Brain microvascular endothelial cell (primary cell): Measurements from ENCODE around the gene VPS13D.

Experiments
- DNase-seq: peaks from one replicate; pipeline ENCODE4 v3.0.0-alpha.2; 2020
- H3K27ac ChIP-seq: fragments of 250-450 bp; sonication (Bioruptor Pico); 2 replicates; pipeline ENCODE4 v1.5.1; 2020; ENCODE audit warnings: mild to moderate bottlenecking, moderate library complexity
- H3K27me3 ChIP-seq: fragments of 250-450 bp; sonication (Bioruptor Pico); replicated peaks from 2 replicates; pipeline ENCODE4 v1.5.1; 2020; ENCODE audit warnings: mild to moderate bottlenecking
- H3K36me3 ChIP-seq: fragments of 250-450 bp; sonication (Bioruptor Pico); replicated peaks from 2 replicates; pipeline ENCODE4 v1.5.1; 2020; ENCODE audit warnings: mild to moderate bottlenecking
- H3K4me3 ChIP-seq: 2 replicates; pipeline ENCODE4 v1.5.1; 2011; ENCODE audit warnings: low read depth, mild to moderate bottlenecking, control low read depth, low read length, moderate library complexity
- CTCF ChIP-seq: IDR thresholded peaks from 2 replicates; pipeline ENCODE4 v1.5.1; 2011; ENCODE audit warnings: low read depth, mild to moderate bottlenecking, moderate library complexity, low read length, control low read depth, inconsistent platforms; ENCODE audit errors: missing control alignments
- in situ Hi-C: cut with HindIII; loops from 2 replicates; pipeline ENCODE4 v1.10.0; 2017; ENCODE audit warnings: low sequenced_read_pairs, low pct_ligation_motif_present

Gene VPS13D

GRCh38 chr1:12343823-12344487, 114.1 kb downstream of the VPS13D start:
- DNase-seq, result no peak
- Histone ChIP-seq H3K36me3 (peaks cover 28% of the 10 kb centered on the region), H3K27me3 (no peaks in the 10 kb centered on the region), H3K27ac (no peak overlapping the region), H3K4me3 (no peak overlapping the region)
- in situ Hi-C loops, result no loop called here
- no peak for TF ChIP-seq CTCF

DNA sequence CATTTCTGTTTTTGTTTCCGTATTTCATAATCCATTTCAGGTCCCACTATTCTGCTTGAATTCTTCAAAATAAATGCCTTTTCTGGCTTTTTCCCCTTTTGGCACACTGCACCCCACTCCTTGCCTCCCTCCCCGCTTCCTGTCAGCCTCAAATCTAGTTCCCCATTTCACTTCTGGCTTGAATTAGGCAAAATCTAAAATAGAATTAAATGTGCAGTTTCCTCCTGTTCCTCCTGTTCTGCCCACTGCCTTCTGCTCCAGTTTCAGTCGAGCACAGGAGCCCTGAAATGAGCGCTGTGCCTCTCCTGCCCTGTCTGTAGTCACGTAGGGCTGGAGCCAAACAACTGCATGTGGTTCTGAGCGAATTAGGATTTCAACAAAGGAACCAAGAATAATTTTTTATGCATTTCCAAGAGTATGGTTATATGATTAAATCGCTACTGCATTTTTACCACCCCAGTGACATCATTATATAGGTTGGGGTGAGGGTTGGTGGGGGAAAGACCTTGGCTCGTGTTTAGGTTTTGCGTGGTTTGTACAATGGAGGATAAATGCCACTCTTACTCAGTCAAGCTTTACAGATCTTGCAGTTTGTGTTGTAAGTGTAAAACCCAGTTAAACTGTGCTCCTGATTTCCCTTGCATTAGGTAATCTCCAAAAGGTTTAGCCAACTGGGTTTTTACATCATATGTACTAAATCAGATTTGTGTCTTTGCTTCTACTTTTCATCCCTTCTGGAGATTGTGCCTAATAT, 114.9 kb downstream of the VPS13D start:
- H3K27me3 ChIP-seq, result no peaks in the 10 kb centered on the region
- peaks cover 30% of the 10 kb centered on the region for H3K36me3 ChIP-seq
- no peak for TF ChIP-seq CTCF
- H3K27ac ChIP-seq, result no peak overlapping the region
- no peak overlapping the region for H3K4me3 ChIP-seq
- DNase-seq, result no peak
- in situ Hi-C loops, result no loop called here

DNA sequence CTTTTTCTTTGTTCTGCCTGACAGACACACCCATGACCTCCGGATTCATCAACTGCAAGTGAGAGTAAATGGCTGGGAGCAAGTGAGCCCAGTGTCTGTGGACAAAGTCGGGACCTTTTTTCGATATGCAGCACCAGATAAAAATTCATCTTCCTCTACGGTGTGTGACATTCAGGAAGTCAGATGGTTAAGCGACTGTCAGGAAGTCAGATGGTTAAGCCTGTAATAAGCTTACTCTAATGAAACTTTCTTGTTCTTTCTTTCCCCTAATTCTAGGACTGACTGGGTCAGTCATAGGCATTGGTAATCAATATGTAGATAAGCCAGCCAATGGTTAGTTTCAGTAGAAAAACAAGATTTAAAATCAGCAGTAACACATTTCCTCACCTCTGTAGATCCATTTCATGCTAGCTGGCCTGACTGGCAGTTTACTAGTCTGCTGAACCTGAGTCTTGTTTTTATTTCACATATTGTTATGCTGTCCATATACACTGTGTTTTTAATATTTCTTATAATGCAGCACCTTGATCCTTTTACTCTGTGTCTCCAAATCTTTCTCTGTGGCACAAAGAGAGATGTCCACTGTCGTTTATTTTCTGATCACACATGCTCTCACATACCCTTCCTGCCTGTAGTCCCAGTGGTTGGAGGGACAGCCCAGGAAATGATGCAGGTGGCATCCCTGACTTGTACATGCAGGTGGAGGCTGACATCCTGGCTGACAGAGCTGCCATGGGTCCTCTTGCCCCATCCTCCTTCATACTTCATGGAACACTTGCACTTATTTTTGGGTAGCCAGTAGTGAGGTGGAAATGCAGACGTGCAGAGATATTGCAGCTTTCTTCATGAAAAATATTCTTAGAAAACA, 115.8 kb downstream of the VPS13D start:
- no peak overlapping the region for H3K27ac ChIP-seq
- peaks cover 30% of the 10 kb centered on the region for H3K36me3 ChIP-seq
- DNase-seq, result no peak
- H3K27me3 ChIP-seq, result no peaks in the 10 kb centered on the region
- H3K4me3 ChIP-seq, result no peak overlapping the region
- in situ Hi-C loops, result no loop called here
- no peak for TF ChIP-seq CTCF

GRCh38 chr1:12346483-12347151, 116.8 kb downstream of the VPS13D start:
- H3K4me3 ChIP-seq, result no peak overlapping the region
- no peaks in the 10 kb centered on the region for H3K27me3 ChIP-seq
- peaks cover 33% of the 10 kb centered on the region for H3K36me3 ChIP-seq
- in situ Hi-C loops, result no loop called here
- H3K27ac ChIP-seq, result no peak overlapping the region
- no peak for DNase-seq
- TF ChIP-seq CTCF, result no peak

DNA sequence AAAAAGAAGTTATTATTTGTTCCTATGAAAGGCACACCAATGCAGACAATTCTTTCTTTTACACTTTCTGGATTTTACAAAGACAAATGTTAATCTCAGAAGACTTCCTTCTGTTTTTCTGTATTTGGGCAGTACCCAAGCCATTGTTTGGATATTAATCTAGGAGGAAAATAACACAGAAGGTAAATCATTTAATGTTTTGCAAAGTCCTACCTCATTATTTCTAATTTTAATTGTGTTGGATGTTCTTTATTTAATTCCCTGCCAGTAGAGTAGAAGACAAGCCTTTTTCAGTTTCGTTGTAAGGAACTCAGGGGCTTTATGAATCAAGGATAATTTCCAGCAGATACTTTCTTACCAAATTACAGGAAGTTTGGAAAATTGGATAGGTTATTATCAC, 118.3 kb downstream of the VPS13D start:
- in situ Hi-C loops, result no loop called here
- Histone ChIP-seq H3K27me3 (no peaks in the 10 kb centered on the region), H3K27ac (no peak overlapping the region), H3K4me3 (no peak overlapping the region), H3K36me3 (peaks cover 28% of the 10 kb centered on the region)
- DNase-seq, result no peak
- no peak for TF ChIP-seq CTCF
